SJSA1 (cell line): Measurements from ENCODE around the gene ADAMTSL2. TPM values are rescaled to one million over a fixed set of nuclear protein-coding genes. Genes with fewer than 3 reads are reported as not detected.

Source experiments
- total RNA-seq: library from RNA; depleted of rRNA; stranded (reverse); fragments of >200 nt; shearing (Covaris generic); gene quantifications from 2 replicates; pipeline ENCODE4 v1.2.3, GENCODE V29; 2014; rRNA removed

The ADAMTSL2 gene
- total RNA-seq, 1 experiment from 2014 or later: not detected

Other genes starting within 250 kb of the ADAMTSL2 start
- gene SURF6, start 198.5 kb upstream of the ADAMTSL2 start, total RNA-seq: 15.5 and 29.0 TPM in 2 replicates
- 19.7 and 20.4 TPM in 2 replicates for gene MED22, start 186.6 kb upstream of the ADAMTSL2 start, total RNA-seq
- 1,201 and 1,667 TPM in 2 replicates for gene RPL7A, start 186.5 kb upstream of the ADAMTSL2 start, total RNA-seq
- 44.5 and 45.0 TPM in 2 replicates for gene SURF1, start 178.2 kb upstream of the ADAMTSL2 start, total RNA-seq
- 16.5 and 19.6 TPM in 2 replicates for gene SURF2, start 178.2 kb upstream of the ADAMTSL2 start, total RNA-seq
- 281 and 393 TPM in 2 replicates for gene SURF4, start 158.6 kb upstream of the ADAMTSL2 start, total RNA-seq
- 0.63 TPM in 1 of 2 replicates, not detected in the other for gene STKLD1, start 158.3 kb upstream of the ADAMTSL2 start, total RNA-seq
- 15.6 and 21.6 TPM in 2 replicates for gene REXO4, start 116.7 kb upstream of the ADAMTSL2 start, total RNA-seq
- gene ADAMTS13, start 112.3 kb upstream of the ADAMTSL2 start, total RNA-seq: 0.24 and 0.88 TPM in 2 replicates
- 2.9 and 3.4 TPM in 2 replicates for gene CACFD1, start 74.7 kb upstream of the ADAMTSL2 start, total RNA-seq
- 22.6 and 25.0 TPM in 2 replicates for gene SLC2A6, start 55.6 kb upstream of the ADAMTSL2 start, total RNA-seq
- gene MYMK, start 9.7 kb upstream of the ADAMTSL2 start, total RNA-seq: not detected in 2 replicates
- not detected in 2 replicates for gene FAM163B, start 74.7 kb downstream of the ADAMTSL2 start, total RNA-seq
- gene DBH, start 101.7 kb downstream of the ADAMTSL2 start, total RNA-seq: not detected in 2 replicates
- 15.3 and 20.9 TPM in 2 replicates for gene SARDH, start 203.6 kb downstream of the ADAMTSL2 start, total RNA-seq